ENCODE measurements around the gene ARL17B.

Gene ARL17B

DNA sequence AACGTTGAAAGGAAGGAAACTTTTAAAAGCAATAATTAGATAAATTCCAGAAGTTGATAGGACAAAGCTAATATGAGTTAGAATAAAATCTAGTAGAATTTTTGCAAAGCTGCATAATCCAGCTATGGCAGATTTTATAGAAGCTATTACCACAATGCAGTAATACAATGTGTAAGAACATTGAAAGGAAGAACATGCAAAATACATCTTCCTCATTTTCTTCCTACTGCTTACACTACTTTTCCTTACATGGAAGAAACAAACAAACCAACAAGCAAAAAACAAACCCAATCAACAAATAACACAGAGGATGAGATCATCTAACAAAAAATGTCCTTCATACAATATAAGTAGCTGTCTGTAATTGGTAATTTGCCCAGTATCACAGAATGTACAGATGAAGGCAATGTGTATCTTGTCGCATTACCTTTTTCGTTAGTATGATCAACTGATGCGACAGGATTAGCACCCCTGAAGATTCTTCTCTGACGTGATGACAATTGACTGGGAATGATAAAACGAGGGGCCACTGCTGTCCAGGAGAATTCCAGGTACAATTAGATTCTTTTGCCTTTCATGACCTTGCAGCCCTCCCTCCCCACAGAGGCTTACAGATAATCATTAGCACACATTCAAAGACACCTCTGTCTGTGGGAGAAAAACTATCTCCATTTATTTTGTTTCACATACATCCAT is 87.9 kb downstream of the ARL17B start:
- Histone ChIP-seq H3K4me3 (ENCODE audit: low read depth, low read length) (no peak overlapping the region), H3K36me3 (ENCODE audit: control insufficient read depth in 2 of 2, insufficient read depth in 1 of 2, low read length in 2 of 2) (no peaks in the 10 kb centered on the region), H3K27ac (ENCODE audit: extremely low read depth, low read depth, low read length) (no peak overlapping the region), H3K9me3 (ENCODE audit: control insufficient read depth, insufficient read depth, low read depth, low read length) (no peaks in the 10 kb centered on the region), H3K4me1 (ENCODE audit: control insufficient read depth, insufficient read depth, low read length) (peaks cover 7% of the 10 kb centered on the region; the same call in 1 of the 2 replicates)
- ChIA-PET POLR2A (interaction anchor here (0.6 kb wide), 1 partner anchor 107 kb away, joined by 3 read pairs; no protein-coding TSS in a partner anchor), CTCF (interaction anchor here (0.6 to 2.1 kb wide), 3 partner anchors 13 to 69 kb away, joined by 3 to 17 read pairs (median 4); no protein-coding TSS in a partner anchor)
- TF ChIP-seq SP7 (tag by site-specific recombination; IDR thresholded peaks at IDR 0.05) (no peak), ZBTB8A (tag by site-specific recombination; IDR thresholded peaks at IDR 0.05) (no peak), ZXDB (tag by site-specific recombination; IDR thresholded peaks at IDR 0.05) (no peak), KLF10 (tag by site-specific recombination; IDR thresholded peaks at IDR 0.05) (no peak), KLF16 (tag by site-specific recombination; IDR thresholded peaks at IDR 0.05) (no peak), ZNF791 (tag by site-specific recombination; IDR thresholded peaks at IDR 0.05) (no peak), HOXD13 (CRISPR knock-in tag; IDR thresholded peaks at IDR 0.05; ENCODE audit: borderline replicate concordance) (no peak), HOXC10 (CRISPR knock-in tag; IDR thresholded peaks at IDR 0.05) (no peak), PRDM2 (tag by site-specific recombination; IDR thresholded peaks at IDR 0.05; ENCODE audit: borderline replicate concordance) (no peak)

GRCh38 chr17:46270032-46270431 is 91.5 kb downstream of the ARL17B start:
- Histone ChIP-seq H3K4me3 (ENCODE audit: low read depth, low read length) (no peak overlapping the region), H3K27ac (ENCODE audit: extremely low read depth, low read depth, low read length) (no peak overlapping the region), H3K36me3 (ENCODE audit: control insufficient read depth in 2 of 2, insufficient read depth in 1 of 2, low read length in 2 of 2) (no peaks in the 10 kb centered on the region), H3K4me1 (ENCODE audit: control insufficient read depth, insufficient read depth, low read length) (peaks cover 12% of the 10 kb centered on the region; the same call in 1 of the 2 replicates), H3K9me3 (ENCODE audit: control insufficient read depth, insufficient read depth, low read depth, low read length) (no peaks in the 10 kb centered on the region)
- ChIA-PET CTCF (interaction anchor here (0.6 kb wide), 1 partner anchor 77 kb away, joined by 3 read pairs; the partner anchor contains the start of gene KANSL1), POLR2A (interaction anchor here (0.6 kb wide), 1 partner anchor 1273 kb away, joined by 3 read pairs; no protein-coding TSS in a partner anchor)
- TF ChIP-seq KLF7 (tag by site-specific recombination; IDR thresholded peaks at IDR 0.05; ENCODE audit: borderline replicate concordance) (no peak), REST (tag by site-specific recombination; IDR thresholded peaks at IDR 0.05) (peak; percentile 84), ZNF600 (tag by site-specific recombination; IDR thresholded peaks at IDR 0.05) (peak; percentile 88)

All from HEK293 (cell line).